ENCODE data around the gene NTNG1.

The NTNG1 gene

DNA sequence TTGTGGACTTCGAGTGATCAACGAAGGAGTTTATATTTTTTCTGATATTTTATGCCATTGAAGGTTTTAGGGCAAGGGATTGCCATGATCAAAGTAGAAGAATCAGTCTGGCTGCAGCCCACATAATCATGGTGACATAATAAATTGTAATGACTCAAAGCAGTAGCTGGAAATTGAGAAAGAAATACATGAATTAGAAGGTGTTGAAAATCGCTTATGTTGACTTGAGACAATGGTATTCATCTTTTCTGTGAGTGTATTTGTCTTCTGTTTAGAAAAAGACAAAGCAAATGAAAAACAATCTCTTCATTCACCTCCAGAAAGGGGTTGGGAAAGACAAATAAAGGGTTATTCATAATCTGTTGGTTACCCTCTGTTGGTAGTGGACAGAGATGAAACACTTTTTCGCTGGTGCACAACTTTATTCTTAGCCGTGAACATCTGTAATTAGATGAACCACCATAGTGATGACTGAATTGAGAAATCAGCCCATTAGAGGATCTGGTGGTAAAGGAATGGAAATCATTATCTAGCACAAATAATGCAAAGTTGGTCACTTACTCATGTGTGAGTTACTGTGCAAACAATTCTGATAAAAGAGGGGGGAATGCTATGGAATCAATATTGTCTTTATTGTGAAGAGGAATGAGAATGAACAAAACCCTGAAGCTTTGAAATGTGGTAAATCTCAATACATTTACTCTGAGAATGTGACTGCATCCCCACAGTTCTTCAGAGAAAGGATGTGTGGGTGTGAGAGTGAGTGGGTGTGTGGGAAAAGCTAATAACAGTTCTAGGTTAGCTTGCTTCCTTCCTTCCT, 121.8 kb downstream of the NTNG1 start:
- no peak for DNase-seq
- Histone ChIP-seq H3K36me3 (no peaks in the 10 kb centered on the region), H3K4me3 (no peak overlapping the region), H3K4me1 (no peaks in the 10 kb centered on the region), H3K27me3 (no peaks in the 10 kb centered on the region), H3K27ac (no peak overlapping the region), H3K9me3 (no peaks in the 10 kb centered on the region)
- TF ChIP-seq, protein P1, sequence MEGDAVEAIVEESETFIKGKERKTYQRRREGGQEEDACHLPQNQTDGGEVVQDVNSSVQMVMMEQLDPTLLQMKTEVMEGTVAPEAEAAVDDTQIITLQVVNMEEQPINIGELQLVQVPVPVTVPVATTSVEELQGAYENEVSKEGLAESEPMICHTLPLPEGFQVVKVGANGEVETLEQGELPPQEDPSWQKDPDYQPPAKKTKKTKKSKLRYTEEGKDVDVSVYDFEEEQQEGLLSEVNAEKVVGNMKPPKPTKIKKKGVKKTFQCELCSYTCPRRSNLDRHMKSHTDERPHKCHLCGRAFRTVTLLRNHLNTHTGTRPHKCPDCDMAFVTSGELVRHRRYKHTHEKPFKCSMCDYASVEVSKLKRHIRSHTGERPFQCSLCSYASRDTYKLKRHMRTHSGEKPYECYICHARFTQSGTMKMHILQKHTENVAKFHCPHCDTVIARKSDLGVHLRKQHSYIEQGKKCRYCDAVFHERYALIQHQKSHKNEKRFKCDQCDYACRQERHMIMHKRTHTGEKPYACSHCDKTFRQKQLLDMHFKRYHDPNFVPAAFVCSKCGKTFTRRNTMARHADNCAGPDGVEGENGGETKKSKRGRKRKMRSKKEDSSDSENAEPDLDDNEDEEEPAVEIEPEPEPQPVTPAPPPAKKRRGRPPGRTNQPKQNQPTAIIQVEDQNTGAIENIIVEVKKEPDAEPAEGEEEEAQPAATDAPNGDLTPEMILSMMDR (IDR thresholded peaks at IDR 0.05): no peak
- intact Hi-C loops (cut with DNase I; ENCODE audit: low total_unique reads): no loop called here

DNA sequence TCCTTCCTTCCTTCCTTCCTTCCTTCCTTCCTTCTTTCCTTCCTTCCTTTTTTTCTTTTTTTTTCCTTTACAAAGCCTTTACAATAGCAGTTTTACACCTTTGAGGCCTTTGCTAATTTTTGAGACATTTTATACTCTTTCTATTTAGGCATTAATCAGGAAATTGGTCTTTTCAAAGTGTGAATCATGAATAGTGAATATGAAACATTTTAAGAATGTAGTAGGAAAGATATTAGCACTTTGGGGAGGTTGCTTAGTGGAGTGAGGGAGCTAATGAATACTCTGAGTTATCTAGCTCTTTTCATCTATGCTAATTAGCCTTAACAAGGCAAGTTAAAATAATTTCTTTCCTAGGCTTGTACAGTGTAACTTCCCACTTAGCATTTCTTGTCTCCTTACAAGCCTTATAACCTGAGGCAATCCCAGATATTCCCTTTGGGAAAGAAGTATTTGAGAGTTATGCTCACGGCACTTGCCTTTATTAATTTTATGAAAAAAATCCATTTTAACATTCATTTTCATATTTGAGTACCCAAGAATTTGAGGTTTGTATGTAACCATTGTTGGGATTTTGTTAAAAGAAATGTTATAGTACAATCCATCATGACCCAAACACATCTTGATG, 122.6 kb downstream of the NTNG1 start:
- intact Hi-C loops (cut with DNase I; ENCODE audit: low total_unique reads): no loop called here
- Histone ChIP-seq H3K4me3 (no peak overlapping the region), H3K36me3 (no peaks in the 10 kb centered on the region), H3K4me1 (no peaks in the 10 kb centered on the region), H3K27ac (no peak overlapping the region), H3K27me3 (no peaks in the 10 kb centered on the region), H3K9me3 (no peaks in the 10 kb centered on the region)
- no peak for DNase-seq
- TF ChIP-seq, protein P1 (IDR thresholded peaks at IDR 0.05): no peak

DNA sequence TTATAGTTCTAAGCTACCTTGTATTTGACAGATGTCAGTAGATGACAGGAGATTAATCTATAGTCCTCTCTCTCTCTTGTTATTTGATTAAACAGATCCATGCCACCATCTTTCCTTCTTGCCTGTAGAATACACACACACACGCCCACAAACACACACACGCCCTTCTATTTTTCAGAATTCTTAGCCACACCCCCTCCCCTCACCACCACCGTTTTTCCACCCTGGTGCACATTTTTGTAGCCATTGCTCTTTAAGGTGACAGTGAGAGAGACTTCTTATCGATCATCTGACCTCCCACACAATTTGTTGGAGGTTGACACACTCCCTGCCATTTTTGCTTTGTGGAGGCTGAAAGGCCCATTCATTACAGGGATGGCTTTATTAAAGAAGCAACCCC, 123.2 kb downstream of the NTNG1 start:
- intact Hi-C loops (cut with DNase I; ENCODE audit: low total_unique reads): no loop called here
- no peak for DNase-seq
- Histone ChIP-seq H3K27me3 (no peaks in the 10 kb centered on the region), H3K4me3 (no peak overlapping the region), H3K27ac (no peak overlapping the region), H3K36me3 (no peaks in the 10 kb centered on the region), H3K9me3 (no peaks in the 10 kb centered on the region), H3K4me1 (no peaks in the 10 kb centered on the region)
- TF ChIP-seq, protein P1 (IDR thresholded peaks at IDR 0.05): no peak

DNA sequence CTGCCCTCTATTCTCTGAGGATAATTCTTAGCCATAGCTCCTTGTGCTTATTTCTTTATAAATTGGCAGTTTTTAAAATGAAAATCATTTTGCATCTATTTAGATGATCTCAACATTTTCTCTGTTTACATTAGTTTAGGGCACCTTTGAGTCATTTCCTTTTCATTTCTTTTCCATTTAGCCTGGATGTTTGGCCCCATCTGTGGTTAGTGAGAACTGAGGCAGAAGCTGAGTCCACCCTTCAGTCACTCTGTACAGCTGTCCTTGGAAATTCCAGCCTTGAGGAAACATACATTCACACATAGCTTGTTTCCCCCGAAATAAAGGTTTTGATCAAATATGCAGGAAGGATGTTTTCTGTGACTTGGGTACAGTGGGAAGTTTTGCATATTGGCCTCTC, 123.7 kb downstream of the NTNG1 start:
- no peak for DNase-seq
- H3K27me3 ChIP-seq: no peaks in the 10 kb centered on the region
- no peaks in the 10 kb centered on the region for H3K9me3 ChIP-seq
- H3K4me1 ChIP-seq: no peaks in the 10 kb centered on the region
- no peak overlapping the region for H3K4me3 ChIP-seq
- intact Hi-C loops (cut with DNase I; ENCODE audit: low total_unique reads): no loop called here
- H3K36me3 ChIP-seq: no peaks in the 10 kb centered on the region
- TF ChIP-seq, protein P1 (IDR thresholded peaks at IDR 0.05): no peak
- H3K27ac ChIP-seq: no peak overlapping the region

DNA sequence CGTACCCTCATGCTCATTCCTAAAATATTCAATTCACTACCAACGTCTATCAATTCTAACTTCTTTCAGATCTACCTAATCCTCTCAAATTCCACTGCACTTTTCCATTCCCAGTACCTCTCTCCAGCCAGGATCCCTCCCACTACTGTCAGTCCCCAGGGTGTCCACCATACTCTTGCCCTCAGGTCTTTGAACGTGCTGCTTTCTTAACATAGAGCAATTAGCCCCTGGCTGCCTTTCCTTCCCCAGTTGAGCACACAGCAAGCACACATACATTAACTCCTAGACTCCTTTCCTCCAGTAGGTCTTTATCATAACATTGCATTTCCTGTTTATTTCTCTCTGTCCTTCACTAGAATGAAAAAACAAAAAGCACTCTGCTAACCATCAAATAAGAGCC, 126.7 kb downstream of the NTNG1 start:
- intact Hi-C loops (cut with DNase I; ENCODE audit: low total_unique reads): no loop called here
- H3K9me3 ChIP-seq: no peaks in the 10 kb centered on the region
- DNase-seq: no peak
- H3K4me3 ChIP-seq: no peak overlapping the region
- no peaks in the 10 kb centered on the region for H3K36me3 ChIP-seq
- TF ChIP-seq, protein P1 (IDR thresholded peaks at IDR 0.05): no peak
- no peak overlapping the region for H3K27ac ChIP-seq
- H3K27me3 ChIP-seq: no peaks in the 10 kb centered on the region
- H3K4me1 ChIP-seq: no peaks in the 10 kb centered on the region

Measured in tibial artery (tissue), 4 donors.